Ascending aorta (tissue), 2 donors: ENCODE data around the gene EIF3L. TPM values are rescaled to one million over a fixed set of nuclear protein-coding genes. Genes with fewer than 3 reads are reported as not detected.

Source experiments
- DNase-seq, 2 donors: peaks; one replicate each; pipeline ENCODE4 v3.0.0-alpha.2; 2019; ENCODE audit warnings: low spot score in 2 of 2
- H3K27ac ChIP-seq, 2 donors: fragments of 200-600 bp; sonication (generic); one replicate each; pipeline ENCODE4 v1.5.1; 2016 to 2017; ENCODE audit warnings: mild to moderate bottlenecking in 1 of 2
- H3K27me3 ChIP-seq: fragments of 200-600 bp; sonication (generic); one replicate; pipeline ENCODE4 v1.5.1; 2017
- H3K36me3 ChIP-seq, 2 donors: fragments of 200-600 bp; sonication (generic); one replicate each; pipeline ENCODE4 v1.5.1; 2016
- H3K4me1 ChIP-seq, 2 donors: fragments of 200-600 bp; sonication (generic); one replicate each; pipeline ENCODE4 v1.5.1; 2016 to 2017; ENCODE audit warnings: mild to moderate bottlenecking in 1 of 2
- H3K4me3 ChIP-seq, 2 donors: fragments of 200-600 bp; sonication (generic); one replicate each; pipeline ENCODE4 v1.5.1; 2016 to 2017; ENCODE audit warnings: mild to moderate bottlenecking in 1 of 2
- H3K9me3 ChIP-seq, 2 donors: fragments of 200-600 bp; sonication (generic); one replicate each; pipeline ENCODE4 v1.5.1; 2016
- CTCF ChIP-seq, 3 experiments: fragments of 200-600 bp in 2 of 3; fragments of 450-650 bp in 1 of 3; sonication (generic) in 2 of 3; IDR thresholded peaks; one replicate each; pipeline ENCODE4 v1.5.1; 2016 to 2019; ENCODE audit warnings: antibody characterized with exemption in 3 of 3, mild to moderate bottlenecking in 1 of 3, moderate library complexity in 1 of 3
- intact Hi-C: fragments of 100-400 bp; cut with DNase I; formaldehyde crosslinking; loops from one replicate; pipeline ENCODE4 v1.15.1; 2023
- total RNA-seq: library from RNA; depleted of rRNA; stranded (reverse); fragments of >200 nt; gene quantifications from one replicate; pipeline ENCODE4 v1.1.0, GENCODE V29; 2016

The EIF3L gene
- total RNA-seq, 1 donor from 2014 or later, result 256 TPM

- no peak overlapping the region for H3K4me3 ChIP-seq
- intact Hi-C loops, result no loop called here
- H3K27me3 ChIP-seq, result no peaks in the 10 kb centered on the region
- DNase-seq, result no peak
- no peak for TF ChIP-seq CTCF (IDR thresholded peaks at IDR 0.05)
- H3K4me1 ChIP-seq, result peaks cover 17 to 18% of the 10 kb centered on the region in 2 donors
- no peak overlapping the region for H3K27ac ChIP-seq
- H3K9me3 ChIP-seq, result no peaks in the 10 kb centered on the region
- peaks cover 43 to 55% of the 10 kb centered on the region in 2 donors for H3K36me3 ChIP-seq
Measured at GRCh38 chr22:37852418-37852817, 3.2 kb downstream of the EIF3L start.

GRCh38 chr22:37854946-37855345 is 5.7 kb downstream of the EIF3L start:
- Histone ChIP-seq H3K4me1 (peaks cover 10 to 17% of the 10 kb centered on the region in 2 donors), H3K36me3 (peaks cover 55 to 76% of the 10 kb centered on the region in 2 donors), H3K4me3 (no peak overlapping the region), H3K9me3 (no peaks in the 10 kb centered on the region), H3K27me3 (no peaks in the 10 kb centered on the region), H3K27ac (no peak overlapping the region)
- DNase-seq, result no peak
- intact Hi-C loops, result no loop called here
- TF ChIP-seq CTCF (IDR thresholded peaks at IDR 0.05), result no peak

- H3K9me3 ChIP-seq, result no peaks in the 10 kb centered on the region
- intact Hi-C loops, result no loop called here
- peaks cover 56 to 81% of the 10 kb centered on the region in 2 donors for H3K36me3 ChIP-seq
- TF ChIP-seq CTCF (IDR thresholded peaks at IDR 0.05), result no peak
- no peak for DNase-seq
- peaks cover 5 to 12% of the 10 kb centered on the region in 2 donors for H3K4me1 ChIP-seq
- no peaks in the 10 kb centered on the region for H3K27me3 ChIP-seq
- H3K4me3 ChIP-seq, result no peak overlapping the region
- no peak overlapping the region for H3K27ac ChIP-seq
Measured at GRCh38 chr22:37855462-37855861, 6.2 kb downstream of the EIF3L start.

GRCh38 chr22:37860796-37861421 is 11.7 kb downstream of the EIF3L start:
- no peaks in the 10 kb centered on the region for H3K9me3 ChIP-seq
- TF ChIP-seq CTCF (IDR thresholded peaks at IDR 0.05), result no peak
- intact Hi-C loops, result no loop called here
- H3K4me1 ChIP-seq, result peaks cover 0 to 6% of the 10 kb centered on the region in 2 donors
- H3K36me3 ChIP-seq, result peaks cover 72 to 93% of the 10 kb centered on the region in 2 donors
- no peak for DNase-seq
- no peak overlapping the region for H3K4me3 ChIP-seq
- no peaks in the 10 kb centered on the region for H3K27me3 ChIP-seq
- H3K27ac ChIP-seq, result no peak overlapping the region

GRCh38 chr22:37862570-37863325 is 13.5 kb downstream of the EIF3L start:
- H3K4me1 ChIP-seq, result peaks cover 0 to 6% of the 10 kb centered on the region in 2 donors
- intact Hi-C loops, result loop anchor here (1.0 kb wide), 1 partner anchor 45 kb away; no protein-coding TSS in a partner anchor
- no peak for DNase-seq
- no peaks in the 10 kb centered on the region for H3K9me3 ChIP-seq
- no peaks in the 10 kb centered on the region for H3K27me3 ChIP-seq
- no peak overlapping the region for H3K27ac ChIP-seq
- H3K36me3 ChIP-seq, result peaks cover 61 to 91% of the 10 kb centered on the region in 2 donors
- no peak for TF ChIP-seq CTCF (IDR thresholded peaks at IDR 0.05)
- no peak overlapping the region for H3K4me3 ChIP-seq
